ENCODE measurements around the gene ZNF300. TPM values are rescaled to one million over a fixed set of nuclear protein-coding genes. Genes with fewer than 3 reads are reported as not detected.

ZNF300 gene
- total and polyA plus RNA-seq, 2 donors (not counting 3 experiments of a cell fraction or from before 2014, with no cell fraction given): 4.6 to 9.6 TPM

- ChIA-PET CTCF (no interaction called here), POLR2A (no interaction called here)
- no peaks in the 10 kb centered on the region for H3K4me1 ChIP-seq (ENCODE audit: control insufficient read depth, extremely low read depth, insufficient read depth, low read length)
- no peak overlapping the region for H3K27ac ChIP-seq (ENCODE audit: insufficient read depth, low read depth, low read length)
- H3K79me2 ChIP-seq (ENCODE audit: control insufficient read depth, insufficient read depth, low read length): no peaks in the 10 kb centered on the region
- intact Hi-C loops (cut with micrococcal nuclease): no loop called here
- no peaks in the 10 kb centered on the region for H3K27me3 ChIP-seq (ENCODE audit: control insufficient read depth in 2 of 2, insufficient read depth in 2 of 2, low read length in 2 of 2)
- H3K9me1 ChIP-seq (replicated peaks; ENCODE audit: control insufficient read depth, extremely low read depth, insufficient read depth, low read length): no peaks in the 10 kb centered on the region
- BruUV-seq (replicated peaks): no TSS peak
- dilution Hi-C loops (cut with MboI; ENCODE audit: extremely low pct_ligation_motif_present, low sequenced_read_pairs): no loop called here
- H3K4me3 ChIP-seq (replicated peaks in 1 of 3; ENCODE audit: insufficient read depth in 1 of 3, low read depth in 1 of 3, low read length in 3 of 3): no peak overlapping the region
- no peaks in the 10 kb centered on the region for H4K20me1 ChIP-seq (replicated peaks; ENCODE audit: control insufficient read depth, extremely low read depth, insufficient read depth, low read length)
- no peak overlapping the region for H3K9ac ChIP-seq (replicated peaks; ENCODE audit: extremely low read depth, insufficient read depth, low read length)
- H3K36me3 ChIP-seq (ENCODE audit: control insufficient read depth in 2 of 2, extremely low read depth in 1 of 2, insufficient read depth in 2 of 2, low read length in 2 of 2): no peaks in the 10 kb centered on the region
- no peak overlapping the region for H3K4me2 ChIP-seq (ENCODE audit: insufficient read depth, low read length)
- DNase-seq (ENCODE audit: low read depth, low spot score): peak; percentile 47
- FAIRE-seq: no peak
- no peak overlapping the region for H2AFZ ChIP-seq (ENCODE audit: low read depth, low read length)
- H3K9me3 ChIP-seq (replicated peaks; ENCODE audit: control insufficient read depth, insufficient read depth, low read length): no peaks in the 10 kb centered on the region
- TF ChIP-seq JUN (IDR thresholded peaks at IDR 0.05; ENCODE audit: borderline replicate concordance, insufficient read depth, insufficient read length, low read depth) (no peak), FOS (IDR thresholded peaks at IDR 0.05; ENCODE audit: borderline replicate concordance, insufficient read depth, low read length) (peak; percentile 10), GATA2 (IDR thresholded peaks at IDR 0.05; ENCODE audit: insufficient read depth, insufficient read length, low read depth, low read length) (peak; percentile 57), CTCF (IDR thresholded peaks at IDR 0.05; ENCODE audit: extremely low read depth in 1 of 2, insufficient read depth in 1 of 2, low read depth in 1 of 2, low read length in 2 of 2) (no peak), MYC (IDR thresholded peaks at IDR 0.05; ENCODE audit: low read depth, low read length) (no peak), POLR2A (IDR thresholded peaks at IDR 0.05; ENCODE audit: low read depth, low read length) (no peak), POLR2AphosphoS5 (IDR thresholded peaks at IDR 0.05; ENCODE audit: insufficient read depth, low read depth, low read length) (no peak), EZH2 (IDR thresholded peaks at IDR 0.05; ENCODE audit: borderline replicate concordance, low read depth, low read length, severe bottlenecking) (no peak), MAX (IDR thresholded peaks at IDR 0.05; ENCODE audit: insufficient read depth, insufficient read length) (no peak)
Measured at GRCh38 chr5:150918613-150919012, 13.8 kb upstream of the ZNF300 start.

Measured in endothelial cell of umbilical vein (primary cell).